HuH-7.5 (cell line): ENCODE data around the gene ING5.

ENCODE experiments used
- DNase-seq: peaks from one replicate; pipeline ENCODE4 v3.0.0; 2011; ENCODE audit warnings: low spot score

Gene ING5

GRCh38 chr2:241776336-241777169 is 74.7 kb downstream of the ING5 start, which contains the start of gene GAL3ST2:
TSS of gene GAL3ST2 (plus strand) at chr2:241776822. CDS start at chr2:241776956, 134 bp downstream.
- peak; percentile 9 for DNase-seq

GRCh38 chr2:241777170-241777685 is 75.4 kb downstream of the ING5 start:
- DNase-seq, result peak; percentile 11

GRCh38 chr2:241777686-241778627 is 76.1 kb downstream of the ING5 start:
- DNase-seq, result peak; percentile 11
